ENCODE measurements around the gene FRMD8. TPM values are rescaled to one million over a fixed set of nuclear protein-coding genes. Genes with fewer than 3 reads are reported as not detected.

Gene FRMD8
- total and polyA plus RNA-seq, 2 of the 4 experiments (the other 2 are of a cell fraction): 11.3 to 19.8 TPM

GRCh38 chr11:65416841-65417701, 30.6 kb downstream of the FRMD8 start (continued):
- no peak for TF ChIP-seq NFE2L2 (IDR thresholded peaks at IDR 0.05; ENCODE audit: low read depth, low read length)
- TF ChIP-seq MXI1 (IDR thresholded peaks at IDR 0.05; ENCODE audit: borderline replicate concordance, low read depth, low read length): no peak
- TF ChIP-seq MAZ (IDR thresholded peaks at IDR 0.05; ENCODE audit: borderline replicate concordance, low read depth, low read length): no peak
- no peak for TF ChIP-seq MAFK (IDR thresholded peaks at IDR 0.05; ENCODE audit: low read depth, low read length)
- TF ChIP-seq BHLHE40 (IDR thresholded peaks at IDR 0.05; ENCODE audit: low read depth, low read length): no peak
- no peak for TF ChIP-seq RAD21 (IDR thresholded peaks at IDR 0.05; ENCODE audit: low read length)

Measured in IMR-90 (cell line).